CD4-positive, alpha-beta T cell treated with Interleukin-17A for 4 hours (primary cell): Measurements from ENCODE around the gene OR2A12.
A peak's percentile ranks its signal among the peaks of the same experiment; 100 is the strongest.
"Not testable (repeated sequence)": the region's sequence is repeated elsewhere in the genome, so short reads cannot be mapped to it uniquely, and the experiment has no call there.

Source experiments
- DNase-seq: peaks from one replicate; pipeline ENCODE4 v3.0.0-alpha.2; 2020; ENCODE audit warnings: mixed read lengths

Gene OR2A12

DNA sequence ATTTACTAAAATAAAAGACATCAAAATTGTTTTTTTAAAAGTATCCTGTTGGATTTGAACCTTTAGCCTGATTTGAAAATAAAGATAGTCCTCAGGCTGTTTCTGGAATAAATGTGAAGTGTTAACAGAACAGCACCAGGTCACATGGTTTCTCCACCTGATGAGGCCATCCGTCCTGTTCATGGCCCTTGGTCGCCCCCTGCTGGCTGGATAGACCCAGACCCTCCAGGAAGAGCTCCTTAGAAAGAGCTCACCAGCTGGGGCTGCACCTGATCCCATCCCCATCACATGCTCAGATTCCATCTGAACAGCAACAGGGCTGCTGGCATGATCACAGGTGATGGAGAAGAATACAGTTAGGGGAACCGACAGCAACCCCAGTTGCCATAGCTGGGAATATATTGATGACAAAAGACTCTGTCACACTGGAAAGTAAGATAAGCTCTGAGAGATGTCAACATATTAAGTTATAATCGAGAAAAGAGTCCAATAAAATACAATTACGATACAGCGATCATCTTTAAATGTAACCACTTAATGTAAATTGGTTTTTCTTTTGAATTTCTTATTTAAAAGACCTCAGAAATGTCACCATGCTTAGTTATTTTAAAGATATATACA is 41.7 kb downstream of the OR2A12 start:
- peak; percentile 93 for DNase-seq

DNA sequence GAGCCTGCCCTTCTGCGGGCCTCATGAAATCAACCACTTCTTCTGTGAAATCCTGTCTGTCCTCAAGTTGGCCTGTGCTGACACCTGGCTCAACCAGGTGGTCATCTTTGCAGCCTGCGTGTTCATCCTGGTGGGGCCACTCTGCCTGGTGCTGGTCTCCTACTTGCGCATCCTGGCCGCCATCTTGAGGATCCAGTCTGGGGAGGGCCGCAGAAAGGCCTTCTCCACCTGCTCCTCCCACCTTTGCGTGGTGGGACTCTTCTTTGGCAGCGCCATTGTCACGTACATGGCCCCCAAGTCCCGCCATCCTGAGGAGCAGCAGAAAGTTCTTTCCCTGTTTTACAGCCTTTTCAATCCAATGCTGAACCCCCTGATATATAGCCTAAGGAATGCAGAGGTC is 43.5 kb downstream of the OR2A12 start:
- not testable (repeated sequence) for DNase-seq

DNA sequence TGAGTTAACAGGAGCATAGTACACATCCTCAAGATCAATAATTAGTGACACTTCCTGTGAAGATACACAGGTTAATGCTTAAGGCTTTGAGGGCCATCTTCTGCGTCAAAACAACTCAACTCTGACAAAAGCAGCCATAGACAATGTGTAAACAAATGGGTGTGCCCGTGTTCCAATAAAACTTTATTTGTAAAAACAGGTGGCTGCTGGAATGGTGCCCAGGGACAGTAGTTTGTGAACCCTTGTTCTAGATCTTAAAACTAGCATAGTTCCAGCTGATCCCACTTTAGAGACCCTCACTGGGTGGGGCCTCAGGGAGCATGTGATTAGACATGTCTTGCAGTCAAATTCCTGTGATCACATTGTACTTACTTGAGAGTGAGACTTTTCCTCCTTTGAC is 44.7 kb downstream of the OR2A12 start:
- DNase-seq, result no peak

DNA sequence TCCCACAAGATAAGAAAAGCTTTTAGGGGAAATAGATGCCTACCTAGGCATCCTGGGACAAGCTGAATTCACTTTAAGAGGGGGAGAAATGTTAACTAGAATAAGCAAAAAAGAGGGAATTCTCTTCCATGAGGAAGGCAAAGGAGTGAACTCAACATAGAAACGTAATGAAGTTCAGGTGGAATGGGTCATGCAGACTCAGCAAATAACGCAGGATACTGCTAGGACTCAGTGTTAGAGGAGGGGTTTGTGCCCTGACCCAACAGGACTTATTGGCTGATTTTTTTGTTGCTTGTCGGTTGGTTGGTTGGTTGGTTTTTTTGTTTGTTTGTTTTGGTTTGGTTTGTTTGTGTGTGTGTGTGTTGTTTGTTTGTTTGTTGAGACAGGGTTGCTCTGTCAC is 46.2 kb downstream of the OR2A12 start:
- no peak for DNase-seq

DNA sequence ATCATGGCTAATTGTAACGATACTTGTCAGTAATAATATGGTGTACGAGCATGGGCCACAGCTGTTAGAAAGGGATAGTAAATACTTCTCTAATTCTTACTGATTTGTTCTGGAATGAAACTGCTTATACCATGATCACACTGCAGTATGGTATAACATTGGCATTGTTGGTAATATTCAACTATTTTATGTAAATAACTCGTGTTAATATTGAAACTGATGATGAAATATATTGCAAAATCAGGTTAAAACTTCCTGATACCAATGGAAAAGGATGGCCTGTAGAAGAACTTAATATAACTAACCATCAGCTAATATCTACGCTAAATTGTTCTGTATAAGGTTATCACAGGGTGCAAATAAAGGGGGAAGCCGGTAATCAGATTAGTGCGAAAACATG is 47.2 kb downstream of the OR2A12 start:
- DNase-seq, result no peak

DNA sequence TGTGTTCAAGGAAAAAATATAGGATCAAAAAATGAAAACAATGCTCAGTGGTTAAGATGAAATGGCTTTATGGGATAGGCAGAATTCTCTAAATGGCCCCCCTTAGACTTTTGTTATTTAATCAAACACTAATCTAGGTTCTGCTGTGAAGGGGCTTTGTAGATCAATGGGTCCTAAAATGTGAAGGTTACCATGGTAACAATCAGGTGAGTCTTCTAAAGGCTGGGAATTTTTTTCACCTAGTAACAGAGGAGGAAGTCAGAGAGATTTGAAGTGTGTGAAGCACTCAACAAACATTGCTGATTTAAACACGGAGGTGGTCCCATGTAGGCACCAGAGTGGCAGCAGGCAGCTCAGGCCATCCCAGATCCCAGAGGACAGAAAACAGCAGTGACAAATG is 48.0 kb downstream of the OR2A12 start:
- DNase-seq, result no peak

DNA sequence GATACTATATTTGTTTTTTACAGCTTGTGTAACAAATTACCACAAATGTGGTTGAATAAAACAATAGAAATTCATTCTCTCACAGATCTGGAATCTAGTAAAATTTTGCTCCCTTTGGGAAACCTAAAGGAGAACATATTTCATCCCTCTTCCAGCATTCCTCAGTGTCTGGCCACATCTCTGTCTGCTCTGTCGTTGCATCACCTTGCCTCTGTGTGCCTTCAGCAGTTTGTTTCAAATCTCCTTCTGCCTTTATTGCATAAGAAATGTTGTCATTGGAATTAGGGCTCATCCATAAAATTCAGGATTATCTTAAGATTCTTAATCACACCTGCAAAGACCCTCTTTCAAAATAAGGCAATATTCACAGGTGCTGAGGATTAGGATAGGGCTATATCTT is 51.4 kb downstream of the OR2A12 start:
- DNase-seq, result no peak

DNA sequence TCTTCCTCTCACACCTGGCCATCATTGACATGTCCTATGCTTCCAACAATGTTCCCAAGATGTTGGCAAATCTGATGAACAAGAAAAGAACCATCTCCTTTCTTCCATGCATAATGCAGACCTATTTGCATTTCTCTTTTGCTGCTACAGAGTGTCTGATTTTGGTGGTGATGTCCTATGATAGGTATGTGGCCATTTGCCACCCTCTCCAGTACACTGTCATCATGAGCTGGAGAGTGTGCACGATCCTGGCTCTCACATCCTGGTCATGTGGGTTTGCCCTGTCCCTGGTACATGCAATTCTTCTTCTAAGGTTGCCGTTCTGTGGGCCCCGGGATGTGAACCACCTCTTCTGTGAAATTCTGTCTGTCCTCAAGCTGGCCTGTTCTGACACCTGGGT is 56.1 kb downstream of the OR2A12 start:
- DNase-seq, result no peak

DNA sequence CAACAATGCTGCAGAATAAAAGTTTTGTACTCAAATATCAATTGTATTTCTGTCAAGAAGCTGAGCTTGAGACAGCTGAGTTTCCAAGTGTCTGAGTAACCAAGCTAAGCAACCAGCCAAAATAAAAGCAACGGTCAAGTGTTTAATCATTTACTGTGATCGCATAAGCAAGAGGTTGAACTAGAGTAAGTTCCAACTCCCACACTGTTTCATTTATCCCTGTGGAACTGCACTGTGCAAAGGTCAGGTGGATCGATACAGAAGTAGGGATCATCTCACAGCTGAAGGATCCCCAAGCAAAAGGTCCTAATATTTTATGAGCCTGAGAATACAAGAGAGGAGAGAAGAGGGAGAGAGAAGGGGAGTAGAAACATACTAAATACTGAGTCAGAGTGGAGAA is 58.3 kb downstream of the OR2A12 start:
- no peak for DNase-seq

DNA sequence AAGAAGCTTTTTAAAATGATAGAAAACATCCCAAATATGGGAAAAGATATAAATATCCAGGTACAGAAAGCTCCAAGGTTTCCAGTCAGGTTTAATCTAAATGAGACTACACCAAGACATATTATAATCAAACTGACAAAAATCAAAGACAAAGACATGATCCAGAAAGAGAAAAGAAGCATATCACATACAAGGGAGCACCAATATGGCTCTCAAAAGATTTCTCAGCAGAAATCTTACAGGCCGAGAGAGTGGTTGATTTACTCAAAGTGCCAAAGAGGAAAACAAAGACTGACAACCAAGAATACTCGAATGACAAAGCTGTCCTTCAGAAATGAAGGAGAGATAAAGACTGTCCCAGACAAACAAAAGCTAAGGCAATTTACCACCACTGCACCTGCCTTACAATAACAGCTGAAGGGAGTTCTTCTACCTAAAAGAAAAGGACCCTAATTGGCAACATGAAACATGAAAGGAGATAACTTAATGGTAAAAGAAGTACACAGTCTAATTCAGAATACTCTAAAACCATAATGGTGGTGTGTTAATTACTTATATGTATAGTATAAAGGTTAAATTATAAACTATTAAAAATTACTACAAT is 62.2 kb downstream of the OR2A12 start:
- no peak for DNase-seq
